Erythroblast (primary cell): ENCODE data around the gene TLL2.

ENCODE experiments used
- GATA1 ChIP-seq: IDR thresholded peaks from 2 replicates; pipeline ENCODE4 v1.6.1; 2011; ENCODE audit warnings: low read depth, mild to moderate bottlenecking, control low read depth, low read length, moderate library complexity
- POLR2A ChIP-seq: IDR thresholded peaks from 2 replicates; pipeline ENCODE4 v1.6.1; 2011; ENCODE audit warnings: mild to moderate bottlenecking, low read length

DNA sequence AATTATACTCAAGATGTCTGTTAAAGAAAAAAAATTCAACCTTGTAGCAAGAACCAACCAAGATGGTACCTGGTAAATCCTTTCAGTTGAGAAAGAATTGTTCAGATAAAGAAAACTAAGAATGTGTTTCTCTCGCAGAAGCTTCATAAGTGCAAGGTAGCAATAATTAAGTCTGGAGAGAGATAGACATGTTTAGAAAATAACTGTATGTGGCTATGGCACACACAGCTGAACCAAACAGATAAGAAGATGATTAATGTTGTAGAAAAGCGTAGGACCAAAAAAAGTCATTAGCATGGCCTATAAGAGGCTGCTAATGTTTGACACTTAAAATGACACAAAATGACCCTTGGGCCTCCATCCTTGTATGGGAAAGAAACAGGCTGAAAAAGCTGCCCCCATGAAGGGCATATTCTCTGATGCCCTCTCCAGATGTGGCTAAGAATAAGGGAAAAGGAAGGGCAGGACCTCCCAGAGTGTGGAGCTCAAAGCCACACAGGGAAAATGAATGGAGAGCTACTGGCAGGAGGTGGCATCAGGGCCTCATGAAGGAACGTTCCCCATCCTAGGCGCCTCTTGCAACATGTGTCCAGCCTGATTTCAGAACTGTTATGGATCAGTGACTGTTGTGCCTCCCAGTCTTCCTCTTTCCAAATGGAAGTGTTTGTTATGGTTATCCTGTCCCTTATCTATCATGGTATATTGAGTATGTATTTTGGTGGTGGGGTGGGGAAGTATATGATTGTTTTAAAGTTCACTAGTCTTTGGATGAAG is 30.7 kb downstream of the TLL2 start:
- no peak for TF ChIP-seq POLR2A
- TF ChIP-seq GATA1, result no peak
